HepG2 (cell line): ENCODE results near the gene PARVB. TPM values are rescaled to one million over a fixed set of nuclear protein-coding genes. Genes with fewer than 3 reads are reported as not detected.

Source experiments
- ATAC-seq: fragments of 200-7000 bp; cut with Tn5 transposase; 3 replicates; pipeline ENCODE4 v1.9.1; 2020; ENCODE audit warnings: mild to moderate bottlenecking, moderate library complexity
- BruUV-seq: library from RNA; stranded (reverse); fragments of 400-500 nt; replicated peaks from 2 replicates; lab custom pipeline; 2021; lab: Mats Ljungman, UMichigan
- CTCF ChIA-PET: fragments of 300-600 bp; formaldehyde crosslinking; extraction: SDS; loops from one replicate; lab custom pipeline; 2021; ENCODE audit warnings: low total read pairs, inconsistent platforms, low intra/inter-chr PET ratio; lab: Yijun Ruan, JAX
- POLR2A ChIA-PET: fragments of 350-600 bp; sonication (Branson Sonifier 250); formaldehyde crosslinking; loops from one replicate; lab custom pipeline; 2020; ENCODE audit warnings: antibody characterized with exemption, inconsistent platforms; lab: Yijun Ruan, JAX
- DNase-seq: peaks from one replicate; pipeline ENCODE4 v3.0.0-alpha.2; 2015; ENCODE audit warnings: low spot score
- FAIRE-seq: peaks from 3 replicates; lab custom pipeline; 2011; peaks lifted over from hg19 to GRCh38; lab: Jason Lieb, UNC
- H2AFZ ChIP-seq: one replicate; pipeline ENCODE4 v1.6.1; 2011; ENCODE audit warnings: low read length, inconsistent platforms
- H3K27ac ChIP-seq: fragments of 300-600 bp; 3 replicates; pipeline ENCODE4 v1.8.0; 2011; ENCODE audit warnings: mixed run types, mild to moderate bottlenecking, mixed read lengths, low read length, inconsistent platforms; ENCODE audit not compliant: insufficient read depth; ENCODE audit errors: extremely low read length
- H3K27me3 ChIP-seq, 2 experiments: fragments of 200-600 bp in 1 of 2; 2 replicates in 1 of 2; 3 replicates in 1 of 2; pipeline versions ENCODE4 v1.6.0 to v1.8.0; 2011; ENCODE audit warnings: low read length in 2 of 2, mild to moderate bottlenecking in 2 of 2, moderate library complexity in 2 of 2, inconsistent platforms in 1 of 2; ENCODE audit not compliant: insufficient read depth in 2 of 2, control insufficient read depth in 1 of 2
- H3K36me3 ChIP-seq, 2 experiments: fragments of 200-600 bp in 1 of 2; replicated peaks in 1 of 2; 2 replicates in 1 of 2; 3 replicates in 1 of 2; pipeline versions ENCODE4 v1.5.1 to v1.8.0; 2011; ENCODE audit warnings: low read length in 2 of 2, inconsistent platforms in 1 of 2; ENCODE audit not compliant: insufficient read depth in 2 of 2, control insufficient read depth in 1 of 2
- H3K4me1 ChIP-seq: 2 replicates; pipeline ENCODE4 v1.5.1; 2012; ENCODE audit warnings: low read length, inconsistent platforms; ENCODE audit not compliant: insufficient read depth
- H3K4me2 ChIP-seq: 2 replicates; pipeline ENCODE4 v1.6.0; 2011; ENCODE audit warnings: low read depth, low read length, inconsistent platforms
- H3K4me3 ChIP-seq, 3 experiments: fragments of 200-600 bp in 1 of 3; sonication (generic), shearing (Covaris generic) in 1 of 3; replicated peaks in 1 of 3; 2 replicates each; pipeline ENCODE4 v1.5.1; 2011 to 2016; ENCODE audit warnings: low read length in 3 of 3, inconsistent platforms in 2 of 3, low read depth in 2 of 3, mild to moderate bottlenecking in 2 of 3, control low read depth in 1 of 3, mixed read lengths in 1 of 3; ENCODE audit not compliant: insufficient read depth in 1 of 3
- H3K79me2 ChIP-seq: one replicate; pipeline ENCODE4 v1.6.1; 2011; ENCODE audit warnings: low read length, inconsistent platforms; ENCODE audit not compliant: insufficient read depth
- H3K9ac ChIP-seq: 2 replicates; pipeline ENCODE4 v1.6.0; 2011; ENCODE audit warnings: mild to moderate bottlenecking, low read depth, low read length, inconsistent platforms; ENCODE audit not compliant: insufficient read depth
- H3K9me3 ChIP-seq: 2 replicates; pipeline ENCODE4 v1.5.1; 2012; ENCODE audit warnings: mild to moderate bottlenecking, low read length
- H4K20me1 ChIP-seq: 2 replicates; pipeline ENCODE4 v1.6.0; 2011; ENCODE audit warnings: inconsistent platforms, mild to moderate bottlenecking, low read length, moderate library complexity; ENCODE audit not compliant: insufficient read depth
- GATA4 ChIP-seq: sonication (generic); IDR thresholded peaks from 2 replicates; pipeline ENCODE4 v1.6.1; 2016; ENCODE audit warnings: antibody characterized with exemption, low read depth, borderline replicate concordance
- PAF1 ChIP-seq: IDR thresholded peaks from 2 replicates; pipeline ENCODE4 v1.6.1; 2016; ENCODE audit warnings: missing genetic modification reagents, missing compliant biosample characterization
- SIN3B ChIP-seq: fragments of 150-350 bp; IDR thresholded peaks from 2 replicates; pipeline ENCODE4 v1.6.1; 2014; ENCODE audit warnings: low read length
- SP5 ChIP-seq: IDR thresholded peaks from 2 replicates; pipeline ENCODE4 v1.6.1; 2016; ENCODE audit warnings: low read depth, borderline replicate concordance
- YEATS4 ChIP-seq: sonication (generic); formaldehyde crosslinking; IDR thresholded peaks from 2 replicates; pipeline ENCODE4 v1.4.0; 2020; ENCODE audit warnings: missing genetic modification reagents, borderline replicate concordance
- ZHX1 ChIP-seq: sonication (generic); formaldehyde crosslinking; IDR thresholded peaks from 2 replicates; pipeline ENCODE4 v1.8.1; 2022; ENCODE audit warnings: low read depth, mild to moderate bottlenecking, missing genetic modification reagents
- ZNF607 ChIP-seq: sonication (generic); formaldehyde crosslinking; IDR thresholded peaks from 2 replicates; pipeline ENCODE4 v1.5.1; 2020; ENCODE audit warnings: missing genetic modification reagents, mild to moderate bottlenecking, borderline replicate concordance
- ZNF75D ChIP-seq: sonication (generic); formaldehyde crosslinking; IDR thresholded peaks from 2 replicates; pipeline ENCODE4 v1.8.1; 2023; ENCODE audit warnings: missing genetic modification reagents, mild to moderate bottlenecking, borderline replicate concordance
- ZNF788 ChIP-seq: sonication (generic); formaldehyde crosslinking; IDR thresholded peaks from 2 replicates; pipeline ENCODE4 v1.5.0; 2020; ENCODE audit warnings: mild to moderate bottlenecking, missing genetic modification reagents, borderline replicate concordance
- ZNF816 ChIP-seq: sonication (generic); formaldehyde crosslinking; IDR thresholded peaks from 2 replicates; pipeline ENCODE4 v1.8.0; 2022; ENCODE audit warnings: missing genetic modification reagents, mild to moderate bottlenecking, borderline replicate concordance
- WGBS: methylation state at CpG from one replicate; pipeline ENCODE4 v1.1.6; 2017; ENCODE audit warnings: low lambda C conversion rate; 5-methylcytosine and 5-hydroxymethylcytosine counted together
- in situ Hi-C: cut with HindIII; loops from 2 replicates; pipeline ENCODE4 v1.10.0; 2017; ENCODE audit warnings: low pct_unique_long_range_greater_than_20kb; ENCODE audit not compliant: extremely low pct_ligation_motif_present
- intact Hi-C: fragments of 100-400 bp; cut with micrococcal nuclease; formaldehyde crosslinking; loops from one replicate; pipeline ENCODE4 v1.10.0; 2022; ENCODE audit not compliant: unreplicated experiment
- polyA plus RNA-seq, 8 experiments: library from polyadenylated mRNA; depleted of rRNA in 3 of 8; stranded (reverse) in 7 of 8; unstranded in 1 of 8; fragments of >200 nt; fragmentation: Illumina TruSeq in 4 of 8; extraction: Trizol in 4 of 8; gene quantifications; 2 replicates each; pipeline versions ENCODE4 v1.2.1 to v1.2.3, GENCODE V29; 2011 to 2016; ENCODE audit warnings: low read depth in 4 of 8, missing spikeins in 1 of 8, mixed read lengths in 1 of 8; ENCODE audit not compliant: insufficient read depth in 1 of 8
- total RNA-seq, 5 experiments: library from RNA; depleted of rRNA; stranded (reverse); fragments of >200 nt; fragmentation: Illumina TruSeq; extraction: Trizol; gene quantifications; 2 replicates each; pipeline ENCODE4 v1.2.3, GENCODE V29; 2016; ENCODE audit warnings: low read depth in 1 of 5

The PARVB gene
- total and polyA plus RNA-seq, 2 of the 13 experiments (the other 11 are each of a cell fraction or from before 2014, with no cell fraction given) = 0.11 to 0.15 TPM

DNA sequence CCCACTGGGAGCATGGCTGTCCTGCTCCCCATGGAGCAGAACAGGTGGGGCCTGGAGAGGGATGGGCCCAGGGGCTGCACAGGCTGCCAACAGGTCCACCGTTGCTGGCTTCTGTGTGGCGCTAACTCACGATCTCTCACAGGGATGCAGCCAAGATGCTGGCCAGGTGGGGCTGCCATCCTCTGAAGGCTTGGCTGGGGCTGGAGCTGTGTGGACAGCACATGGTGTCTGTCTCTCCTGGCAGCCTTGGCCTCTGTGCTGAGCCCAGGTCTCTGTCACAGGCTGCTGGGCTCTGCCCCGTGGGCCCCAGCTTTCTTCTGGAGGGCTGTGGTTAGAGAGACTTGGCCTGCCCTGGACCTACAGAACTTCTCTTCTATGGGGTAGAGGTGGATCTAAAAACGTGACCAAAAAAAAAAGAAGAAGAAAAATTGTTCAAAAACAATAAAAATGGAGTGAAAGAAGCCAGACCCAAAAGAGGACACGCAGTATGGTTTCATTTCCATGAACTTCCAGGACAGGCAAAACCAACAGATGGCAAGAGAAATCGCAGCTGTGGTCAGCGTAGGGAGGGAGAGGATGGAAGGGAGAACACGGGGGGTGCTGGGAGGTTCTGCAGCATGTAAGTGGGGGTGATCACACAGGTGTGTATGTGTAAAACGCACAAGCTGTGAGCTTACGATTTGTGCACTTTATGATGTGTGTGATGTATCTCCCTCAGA lies 168.9 kb downstream of the PARVB start:
- Histone ChIP-seq H3K27me3 (peaks cover 1 to 7% of the 10 kb centered on the region in 2 experiments; a peak in 3 of 5 replicates), H3K79me2 (no peaks in the 10 kb centered on the region), H3K4me2 (no peak overlapping the region), H4K20me1 (no peaks in the 10 kb centered on the region), H3K9ac (no peak overlapping the region), H3K4me1 (no peaks in the 10 kb centered on the region), H3K4me3 (no peak overlapping the region), H3K27ac (no peak overlapping the region), H3K36me3 (no peaks in the 10 kb centered on the region), H3K9me3 (no peaks in the 10 kb centered on the region), H2AFZ (no peak overlapping the region)
- BruUV-seq = no TSS peak
- ATAC-seq (no peak), DNase-seq (no peak), FAIRE-seq (no peak)
- intact Hi-C loops (no loop called here), in situ Hi-C loops (no loop called here)
- ChIA-PET POLR2A (no interaction called here), CTCF (no interaction called here)
- TF ChIP-seq ZNF75D (CRISPR knock-in tag) (no peak), YEATS4 (CRISPR knock-in tag) (no peak), ZNF788 (CRISPR knock-in tag) (no peak), SIN3B (no peak), GATA4 (no peak), SP5 (CRISPR knock-in tag) (no peak)
- WGBS = 6% methylated on average over 9 of the region's 11 CpGs

- POLR2A ChIA-PET = no interaction called here
- Histone ChIP-seq H4K20me1 (no peaks in the 10 kb centered on the region), H3K79me2 (no peaks in the 10 kb centered on the region), H3K9ac (no peak overlapping the region), H3K27ac (no peak overlapping the region), H3K36me3 (no peaks in the 10 kb centered on the region), H3K4me1 (no peaks in the 10 kb centered on the region), H3K27me3 (peaks cover 1 to 7% of the 10 kb centered on the region in 2 experiments; a peak in 3 of 5 replicates), H3K4me2 (no peak overlapping the region), H3K4me3 (no peak overlapping the region), H3K9me3 (no peaks in the 10 kb centered on the region), H2AFZ (no peak overlapping the region)
- intact Hi-C loops = no loop called here
- ATAC-seq (no peak), FAIRE-seq (no peak), DNase-seq (no peak)
- in situ Hi-C loops = no loop called here
- 0% methylated on average over 4 of the region's 4 CpGs for WGBS
- no TSS peak for BruUV-seq
- CTCF ChIA-PET = no interaction called here
- TF ChIP-seq ZNF75D (CRISPR knock-in tag) (no peak), ZNF816 (CRISPR knock-in tag) (no peak), ZHX1 (no peak), ZNF607 (CRISPR knock-in tag) (no peak), PAF1 (CRISPR knock-in tag) (no peak)
- TF ChIP-seq, all 625 proteins: peak for 0
These were observed 169.4 kb downstream of the PARVB start for GRCh38 chr22:44193535-44193891.
